ENCODE measurements around the gene SOX15. TPM values are rescaled to one million over a fixed set of nuclear protein-coding genes. Genes with fewer than 3 reads are reported as not detected.
"Not testable (repeated sequence)": the region's sequence is repeated elsewhere in the genome, so short reads cannot be mapped to it uniquely, and the experiment has no call there.

The SOX15 gene
- total and polyA plus RNA-seq, 2 experiments from 2014 or later: 0.13 to 0.89 TPM

- no peak for TF ChIP-seq EZH2 (IDR thresholded peaks at IDR 0.05; ENCODE audit: borderline replicate concordance)
- TF ChIP-seq EZH2phosphoT487 (IDR thresholded peaks at IDR 0.05; ENCODE audit: low read depth, severe bottlenecking, unreplicated experiment): no peak
- no peak for TF ChIP-seq CTCF (IDR thresholded peaks at IDR 0.05; ENCODE audit: poor library complexity)
- DNase-seq (ENCODE audit: low spot score): no peak
- Histone ChIP-seq H4K20me1 (ENCODE audit: insufficient read depth, poor library complexity, severe bottlenecking) (peaks cover 25% of the 10 kb centered on the region), H3K79me2 (peaks cover 49% of the 10 kb centered on the region), H3K36me3 (replicated peaks; ENCODE audit: insufficient read depth, low read depth) (no peaks in the 10 kb centered on the region), H3K4me2 (no peak overlapping the region), H3K4me1 (ENCODE audit: insufficient read depth) (no peaks in the 10 kb centered on the region), H3K9me2 (replicated peaks; ENCODE audit: insufficient read depth) (no peaks in the 10 kb centered on the region), H2AFZ (no peak overlapping the region), H3K27ac (no peak overlapping the region), H3K27me3 (no peaks in the 10 kb centered on the region), H3K9me3 (ENCODE audit: low read depth) (no peaks in the 10 kb centered on the region), H3K4me3 (no peak overlapping the region)
- WGBS (ENCODE audit: low lambda C conversion rate, missing lambda C conversion rate): 93% methylated on average over 4 of the region's 4 CpGs
These were observed 16.4 kb upstream of the SOX15 start for GRCh38 chr17:7606280-7606679.

GRCh38 chr17:7597561-7597960, 7.7 kb upstream of the SOX15 start:
- 67% methylated on average over 5 of the region's 5 CpGs for WGBS (ENCODE audit: low lambda C conversion rate, missing lambda C conversion rate)
- H3K36me3 ChIP-seq (replicated peaks; ENCODE audit: insufficient read depth, low read depth): not testable (repeated sequence)

GRCh38 chr17:7593296-7593695, 3.4 kb upstream of the SOX15 start:
- DNase-seq (ENCODE audit: low spot score): no peak
- WGBS (ENCODE audit: low lambda C conversion rate, missing lambda C conversion rate): 92% methylated on average over 12 of the region's 12 CpGs
- TF ChIP-seq CTCF (IDR thresholded peaks at IDR 0.05; ENCODE audit: poor library complexity) (no peak), EZH2 (IDR thresholded peaks at IDR 0.05; ENCODE audit: borderline replicate concordance) (no peak), EZH2phosphoT487 (IDR thresholded peaks at IDR 0.05; ENCODE audit: low read depth, severe bottlenecking, unreplicated experiment) (no peak)
- Histone ChIP-seq H3K79me2 (peaks cover 10% of the 10 kb centered on the region), H3K4me1 (ENCODE audit: insufficient read depth) (no peaks in the 10 kb centered on the region), H4K20me1 (ENCODE audit: insufficient read depth, poor library complexity, severe bottlenecking) (no peaks in the 10 kb centered on the region), H3K9me3 (ENCODE audit: low read depth) (no peaks in the 10 kb centered on the region), H3K4me3 (no peak overlapping the region), H3K27me3 (no peaks in the 10 kb centered on the region), H2AFZ (no peak overlapping the region), H3K9me2 (replicated peaks; ENCODE audit: insufficient read depth) (no peaks in the 10 kb centered on the region), H3K4me2 (no peak overlapping the region), H3K36me3 (replicated peaks; ENCODE audit: insufficient read depth, low read depth) (peaks cover 5% of the 10 kb centered on the region), H3K27ac (no peak overlapping the region)

More at GRCh38 chr17:7597561-7597960, 7.7 kb upstream of the SOX15 start:
- H3K9me2 ChIP-seq (replicated peaks; ENCODE audit: insufficient read depth); H3K9me3 ChIP-seq (ENCODE audit: low read depth); H3K4me2 ChIP-seq; H4K20me1 ChIP-seq (ENCODE audit: insufficient read depth, poor library complexity, severe bottlenecking); H2AFZ ChIP-seq; H3K4me3 ChIP-seq; H3K27me3 ChIP-seq; H3K27ac ChIP-seq; H3K4me1 ChIP-seq (ENCODE audit: insufficient read depth); DNase-seq (ENCODE audit: low spot score): not testable (repeated sequence)
- H3K79me2 ChIP-seq: peaks cover 10% of the 10 kb centered on the region

- H3K36me3 ChIP-seq (replicated peaks; ENCODE audit: insufficient read depth, low read depth): peaks cover 5% of the 10 kb centered on the region
- H4K20me1 ChIP-seq (ENCODE audit: insufficient read depth, poor library complexity, severe bottlenecking): no peaks in the 10 kb centered on the region
- 95% methylated on average over 23 of the region's 23 CpGs for WGBS (ENCODE audit: low lambda C conversion rate, missing lambda C conversion rate)
- no peak for DNase-seq (ENCODE audit: low spot score)
- H3K4me2 ChIP-seq: no peak overlapping the region
- TF ChIP-seq EZH2phosphoT487 (IDR thresholded peaks at IDR 0.05; ENCODE audit: low read depth, severe bottlenecking, unreplicated experiment) (no peak), EZH2 (IDR thresholded peaks at IDR 0.05; ENCODE audit: borderline replicate concordance) (no peak), CTCF (IDR thresholded peaks at IDR 0.05; ENCODE audit: poor library complexity) (no peak)
- no peaks in the 10 kb centered on the region for H3K27me3 ChIP-seq
- no peak overlapping the region for H2AFZ ChIP-seq
- no peaks in the 10 kb centered on the region for H3K9me2 ChIP-seq (replicated peaks; ENCODE audit: insufficient read depth)
- no peak overlapping the region for H3K27ac ChIP-seq
- no peaks in the 10 kb centered on the region for H3K4me1 ChIP-seq (ENCODE audit: insufficient read depth)
- H3K9me3 ChIP-seq (ENCODE audit: low read depth): no peaks in the 10 kb centered on the region
- H3K4me3 ChIP-seq: no peak overlapping the region
- H3K79me2 ChIP-seq: peaks cover 10% of the 10 kb centered on the region
These were observed 2.6 kb upstream of the SOX15 start for GRCh38 chr17:7592422-7593021.

All from hepatocyte (in vitro differentiated cells).